MCF 10A (cell line): ENCODE measurements around the gene CRYGN. TPM values are rescaled to one million over a fixed set of nuclear protein-coding genes. Genes with fewer than 3 reads are reported as not detected.

Experiments
- BruUV-seq: library from RNA; stranded (reverse); fragments of 400-500 nt; replicated peaks from 2 replicates; lab custom pipeline; 2021; lab: Mats Ljungman, UMichigan
- CTCF ChIA-PET: fragments of 300-600 bp; sonication (Branson Sonifier 250); formaldehyde crosslinking; extraction: SDS; loops from one replicate; lab custom pipeline; 2021; ENCODE audit warnings: antibody characterized with exemption, inconsistent platforms; lab: Yijun Ruan, JAX
- POLR2A ChIA-PET: fragments of 300-600, 350-650 bp; sonication (Branson Sonifier 250); formaldehyde crosslinking; extraction: SDS; loops from one replicate; lab custom pipeline; 2020; ENCODE audit warnings: antibody characterized with exemption, inconsistent platforms; lab: Yijun Ruan, JAX
- DNase-seq: peaks from one replicate; pipeline ENCODE4 v3.0.0-alpha.2; 2018; ENCODE audit not compliant: unreplicated experiment
- H3K27ac Mint-ChIP-seq: one replicate; pipeline ENCODE4 v1.8.0; 2022; ENCODE audit warnings: mild to moderate bottlenecking, low read depth, mixed read lengths; ENCODE audit not compliant: unreplicated experiment
- H3K27me3 Mint-ChIP-seq: one replicate; pipeline ENCODE4 v1.8.0; 2022; ENCODE audit warnings: mixed read lengths; ENCODE audit not compliant: insufficient read depth, unreplicated experiment
- H3K36me3 Mint-ChIP-seq: one replicate; pipeline ENCODE4 v1.8.0; 2022; ENCODE audit warnings: mild to moderate bottlenecking, moderate library complexity, mixed read lengths; ENCODE audit not compliant: insufficient read depth, unreplicated experiment
- H3K4me1 Mint-ChIP-seq: one replicate; pipeline ENCODE4 v1.8.0; 2022; ENCODE audit warnings: mixed read lengths; ENCODE audit not compliant: insufficient read depth, unreplicated experiment
- H3K4me3 Mint-ChIP-seq: one replicate; pipeline ENCODE4 v1.8.0; 2022; ENCODE audit warnings: mild to moderate bottlenecking, moderate library complexity, mixed read lengths; ENCODE audit not compliant: unreplicated experiment
- H3K9me3 Mint-ChIP-seq: one replicate; pipeline ENCODE4 v1.8.0; 2022; ENCODE audit warnings: mixed read lengths; ENCODE audit not compliant: unreplicated experiment
- intact Hi-C: fragments of 100-400 bp; cut with micrococcal nuclease; formaldehyde crosslinking; loops from 2 replicates; pipeline ENCODE4 v1.14.1; 2022
- total RNA-seq: library from RNA; stranded (reverse); gene quantifications from 2 replicates; pipeline ENCODE4 v1.2.3, GENCODE V29; 2022
- TF ChIP-seq, protein P1 (sequence below): fragments of 200-600 bp; IDR thresholded peaks from one replicate; pipeline ENCODE4 v1.8.0; 2022; ENCODE audit warnings: antibody characterized with exemption, mild to moderate bottlenecking; ENCODE audit not compliant: unreplicated experiment

The CRYGN gene
- total RNA-seq, 1 experiment from 2014 or later: not detected

GRCh38 chr7:151465169-151465568 lies 25.2 kb upstream of the CRYGN start:
- intact Hi-C loops: no loop called here
- no peak overlapping the region for H3K27ac Mint-ChIP-seq
- no peak for DNase-seq
- H3K27me3 Mint-ChIP-seq: no peaks in the 10 kb centered on the region
- H3K36me3 Mint-ChIP-seq: peaks cover 69% of the 10 kb centered on the region
- H3K9me3 Mint-ChIP-seq: peaks cover 17% of the 10 kb centered on the region
- TF ChIP-seq, protein P1, sequence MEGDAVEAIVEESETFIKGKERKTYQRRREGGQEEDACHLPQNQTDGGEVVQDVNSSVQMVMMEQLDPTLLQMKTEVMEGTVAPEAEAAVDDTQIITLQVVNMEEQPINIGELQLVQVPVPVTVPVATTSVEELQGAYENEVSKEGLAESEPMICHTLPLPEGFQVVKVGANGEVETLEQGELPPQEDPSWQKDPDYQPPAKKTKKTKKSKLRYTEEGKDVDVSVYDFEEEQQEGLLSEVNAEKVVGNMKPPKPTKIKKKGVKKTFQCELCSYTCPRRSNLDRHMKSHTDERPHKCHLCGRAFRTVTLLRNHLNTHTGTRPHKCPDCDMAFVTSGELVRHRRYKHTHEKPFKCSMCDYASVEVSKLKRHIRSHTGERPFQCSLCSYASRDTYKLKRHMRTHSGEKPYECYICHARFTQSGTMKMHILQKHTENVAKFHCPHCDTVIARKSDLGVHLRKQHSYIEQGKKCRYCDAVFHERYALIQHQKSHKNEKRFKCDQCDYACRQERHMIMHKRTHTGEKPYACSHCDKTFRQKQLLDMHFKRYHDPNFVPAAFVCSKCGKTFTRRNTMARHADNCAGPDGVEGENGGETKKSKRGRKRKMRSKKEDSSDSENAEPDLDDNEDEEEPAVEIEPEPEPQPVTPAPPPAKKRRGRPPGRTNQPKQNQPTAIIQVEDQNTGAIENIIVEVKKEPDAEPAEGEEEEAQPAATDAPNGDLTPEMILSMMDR: no peak
- BruUV-seq: no TSS peak
- no peak overlapping the region for H3K4me3 Mint-ChIP-seq
- POLR2A ChIA-PET: no interaction called here
- peaks cover 22% of the 10 kb centered on the region for H3K4me1 Mint-ChIP-seq
- CTCF ChIA-PET: interaction anchor here (2.2 kb wide), 1 partner anchor 17 kb away, joined by 11 read pairs; no protein-coding TSS in a partner anchor

DNA sequence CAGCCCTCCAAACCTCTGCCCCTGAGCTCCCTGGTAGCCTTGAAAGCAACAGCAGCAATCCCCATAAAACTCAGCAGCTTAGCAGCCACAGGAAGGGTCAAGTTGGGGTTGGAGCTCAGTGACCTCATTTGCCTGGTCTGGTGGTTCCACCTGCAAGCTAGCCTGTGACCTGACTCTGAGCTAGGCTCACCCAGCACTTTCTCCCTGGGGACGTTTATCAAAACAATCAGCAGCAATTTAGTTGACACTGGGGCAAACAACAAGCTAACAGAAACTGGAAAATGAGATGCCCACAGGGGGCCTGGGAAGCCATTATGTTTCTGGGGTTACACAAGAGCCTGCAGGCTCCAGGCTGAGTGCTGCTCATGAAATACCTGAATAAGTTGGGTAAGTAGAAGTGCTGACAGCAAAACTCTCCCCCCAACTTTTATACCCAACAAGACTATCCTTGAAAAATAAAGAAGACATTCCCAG lies 22.4 kb upstream of the CRYGN start:
- H3K36me3 Mint-ChIP-seq: peaks cover 41% of the 10 kb centered on the region
- H3K27ac Mint-ChIP-seq: no peak overlapping the region
- no peak for DNase-seq
- TF ChIP-seq, protein P1: no peak
- POLR2A ChIA-PET: interaction anchor here (0.7 kb wide), 2 partner anchors 42 to 91 kb away, joined by 3 read pairs; no protein-coding TSS in a partner anchor
- H3K4me1 Mint-ChIP-seq: peaks cover 16% of the 10 kb centered on the region
- H3K27me3 Mint-ChIP-seq: no peaks in the 10 kb centered on the region
- CTCF ChIA-PET: interaction anchor here (0.6 to 1.5 kb wide), 5 partner anchors 13 to 159 kb away, joined by 3 to 8 read pairs (median 4); no protein-coding TSS in a partner anchor
- H3K4me3 Mint-ChIP-seq: no peak overlapping the region
- H3K9me3 Mint-ChIP-seq: peaks cover 22% of the 10 kb centered on the region
- no TSS peak for BruUV-seq
- intact Hi-C loops: no loop called here

- Mint-ChIP-seq H3K9me3 (peaks cover 25% of the 10 kb centered on the region), H3K36me3 (peaks cover 37% of the 10 kb centered on the region), H3K27ac (no peak overlapping the region), H3K27me3 (no peaks in the 10 kb centered on the region), H3K4me1 (peaks cover 16% of the 10 kb centered on the region), H3K4me3 (no peak overlapping the region)
- ChIA-PET POLR2A (interaction anchor here (0.7 kb wide), 2 partner anchors 42 to 92 kb away, joined by 3 read pairs; no protein-coding TSS in a partner anchor), CTCF (interaction anchor here (0.9 to 1.5 kb wide), 5 partner anchors 11 to 52 kb away, joined by 3 to 8 read pairs (median 4); no protein-coding TSS in a partner anchor)
- TF ChIP-seq, protein P1: no peak
- DNase-seq: no peak
- no TSS peak for BruUV-seq
- intact Hi-C loops: no loop called here
Observed at GRCh38 chr7:151461942-151462230, 21.9 kb upstream of the CRYGN start.

- ChIA-PET POLR2A (interaction anchor here (1.1 to 2.5 kb wide), 3 partner anchors 10 to 57 kb away, joined by 4 to 20 read pairs (median 7); partner anchors contain the start of gene RHEB), CTCF (interaction anchor here (0.7 to 2.3 kb wide), 13 partner anchors 9 to 299 kb away, joined by 3 to 18 read pairs (median 5); no protein-coding TSS in a partner anchor)
- Mint-ChIP-seq H3K27ac (no peak overlapping the region), H3K27me3 (no peaks in the 10 kb centered on the region), H3K36me3 (peaks cover 37% of the 10 kb centered on the region), H3K4me3 (no peak overlapping the region), H3K4me1 (peaks cover 16% of the 10 kb centered on the region), H3K9me3 (peaks cover 25% of the 10 kb centered on the region)
- no peak for DNase-seq
- intact Hi-C loops: no loop called here
- no TSS peak for BruUV-seq
- TF ChIP-seq, protein P1: no peak
Observed at GRCh38 chr7:151461096-151461941, 21.4 kb upstream of the CRYGN start.
